ENCODE data around the gene HTR1B.

Gene HTR1B

DNA sequence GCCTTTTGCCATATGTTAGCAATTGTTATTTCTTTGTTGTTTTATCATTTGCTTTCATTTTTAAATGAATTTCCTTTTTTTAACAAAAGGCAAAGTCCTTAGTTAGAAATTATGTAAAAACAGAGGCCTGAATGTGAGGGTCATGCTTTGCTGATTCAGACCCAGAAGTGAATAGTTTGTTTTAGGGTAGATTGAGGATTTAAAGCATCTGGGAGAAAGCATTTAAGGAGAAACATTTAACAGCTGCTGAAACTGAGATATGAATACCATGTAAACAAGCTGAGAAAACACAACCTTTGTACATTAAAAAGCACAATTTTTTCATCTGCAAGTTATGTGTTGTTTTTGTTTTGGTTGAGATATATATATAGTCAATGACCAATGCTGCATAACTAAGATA lies 8.0 kb downstream of the HTR1B start:
- no peak for DNase-seq

DNA sequence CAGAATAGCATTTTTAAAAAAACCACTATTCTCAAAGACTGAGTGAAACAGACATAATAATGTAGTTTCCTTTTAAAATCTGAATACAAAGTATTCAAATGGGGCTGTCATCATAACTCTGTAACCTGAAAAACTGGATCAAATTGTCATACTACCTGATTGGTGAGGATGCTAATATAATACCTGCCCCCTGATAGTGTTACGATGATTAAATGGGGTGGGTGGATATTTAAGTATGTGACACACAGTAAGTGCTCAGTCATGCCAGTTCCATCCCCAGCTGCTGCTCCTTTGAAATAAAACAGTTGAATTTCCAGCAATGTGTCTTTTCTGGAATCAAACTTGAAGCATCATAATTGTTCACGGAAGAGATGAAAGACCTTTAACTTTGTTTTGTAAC lies 8.9 kb downstream of the HTR1B start:
- no peak for DNase-seq

DNA sequence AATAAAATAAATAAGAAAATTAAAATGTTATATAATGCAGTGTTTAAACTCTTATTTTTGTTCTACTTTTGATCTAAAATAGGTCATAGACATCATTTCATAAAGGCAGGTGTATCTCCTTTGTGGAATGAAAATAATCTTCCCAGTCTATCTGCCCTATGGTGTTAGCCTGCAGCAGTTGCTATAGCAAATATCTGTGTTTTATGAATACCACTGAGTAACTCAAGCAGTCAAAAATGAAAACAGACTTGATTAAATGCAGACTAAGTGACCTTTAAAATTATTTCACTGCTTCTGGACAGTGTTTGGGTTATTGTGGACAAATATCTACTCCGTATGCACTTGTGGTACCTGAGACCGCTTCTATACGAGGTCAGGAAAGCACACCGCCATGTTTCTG lies 11.8 kb downstream of the HTR1B start:
- no peak for DNase-seq

GRCh38 chr6:77450924-77451323 lies 12.4 kb downstream of the HTR1B start:
- DNase-seq: peak; percentile 51

DNA sequence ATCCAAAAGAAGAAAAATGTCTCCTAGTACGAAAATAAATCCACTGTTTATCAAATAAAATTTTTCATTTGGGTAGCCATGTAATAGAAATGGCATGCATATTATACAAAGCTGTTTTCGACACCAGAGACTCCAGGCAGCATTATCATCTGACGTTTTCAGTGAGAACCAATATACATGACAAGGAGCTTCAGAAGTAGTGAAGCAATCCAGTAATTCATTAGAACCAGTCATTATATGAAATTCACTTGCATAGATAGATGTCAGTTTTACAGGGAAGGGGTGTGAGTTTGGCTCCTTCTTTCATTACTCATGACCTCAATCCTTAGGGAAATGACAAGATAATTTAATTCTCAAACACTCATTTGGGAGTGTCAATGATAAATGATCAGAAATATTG lies 14.7 kb downstream of the HTR1B start:
- no peak for DNase-seq

GRCh38 chr6:77447254-77447653 lies 16.0 kb downstream of the HTR1B start:
- peak; percentile 78 for DNase-seq

DNA sequence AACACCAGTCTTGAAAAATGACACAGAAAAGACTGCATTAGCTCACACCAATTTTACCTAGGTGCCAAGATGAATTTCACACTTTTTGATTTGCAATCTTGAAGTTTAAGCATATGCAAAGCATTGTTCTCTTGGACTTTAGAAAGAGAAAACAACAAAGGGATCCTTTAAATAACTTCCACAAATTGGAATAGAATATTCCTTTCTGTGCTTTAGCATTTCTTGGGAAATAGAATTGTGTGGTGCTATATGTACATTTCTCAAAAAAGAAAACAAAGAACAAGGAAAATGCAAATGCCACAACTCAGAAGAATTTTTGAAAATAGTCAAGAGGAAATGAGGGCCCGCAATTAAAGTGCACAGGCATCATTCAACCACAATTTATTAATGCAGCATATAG lies 17.0 kb downstream of the HTR1B start:
- DNase-seq: no peak

DNA sequence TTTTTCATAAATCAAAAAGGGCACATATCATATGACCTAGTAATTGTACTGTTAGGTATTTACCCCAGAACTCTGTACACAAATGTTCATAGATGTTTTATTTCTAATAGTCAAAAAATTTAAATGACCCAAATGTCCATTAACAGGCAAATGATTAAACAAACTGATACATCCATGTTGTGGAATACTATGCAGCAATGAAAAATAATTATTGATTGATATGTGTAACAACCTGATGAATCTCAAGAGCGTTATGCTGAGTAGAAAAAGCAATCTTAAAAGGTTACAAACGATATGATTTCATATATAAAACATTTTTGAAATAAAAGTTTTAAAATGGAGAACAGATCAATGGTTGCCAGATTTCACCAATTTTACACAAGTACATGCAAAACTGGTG lies 18.1 kb downstream of the HTR1B start:
- DNase-seq: no peak

- no peak for DNase-seq
Observed at GRCh38 chr6:77440206-77440976, 22.9 kb downstream of the HTR1B start.

DNA sequence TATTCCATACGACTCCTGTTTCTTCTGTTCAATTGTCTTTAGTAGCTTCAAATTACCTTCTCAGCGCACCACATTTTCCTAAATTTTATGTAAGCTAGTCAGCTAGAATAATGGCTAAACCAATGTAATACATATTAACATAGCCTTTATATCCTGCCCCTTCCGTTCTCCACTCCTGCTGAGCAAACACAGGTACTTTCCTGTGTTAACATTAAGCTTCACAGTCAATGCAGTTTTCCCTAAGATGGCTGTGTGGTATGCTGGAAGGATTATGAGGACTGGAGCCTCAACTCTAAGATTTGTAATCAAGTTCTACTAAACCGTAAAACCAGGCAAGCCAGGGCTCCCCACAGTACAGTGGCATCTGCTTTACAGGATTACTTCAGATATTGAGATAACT lies 29.4 kb downstream of the HTR1B start:
- DNase-seq: no peak

- DNase-seq: peak; percentile 45
Observed at GRCh38 chr6:77430504-77430903, 32.8 kb downstream of the HTR1B start.

GRCh38 chr6:77425671-77426070 lies 37.6 kb downstream of the HTR1B start:
- DNase-seq: peak; percentile 52

GRCh38 chr6:77425216-77425615 lies 38.1 kb downstream of the HTR1B start:
- peak; percentile 5 for DNase-seq

DNA sequence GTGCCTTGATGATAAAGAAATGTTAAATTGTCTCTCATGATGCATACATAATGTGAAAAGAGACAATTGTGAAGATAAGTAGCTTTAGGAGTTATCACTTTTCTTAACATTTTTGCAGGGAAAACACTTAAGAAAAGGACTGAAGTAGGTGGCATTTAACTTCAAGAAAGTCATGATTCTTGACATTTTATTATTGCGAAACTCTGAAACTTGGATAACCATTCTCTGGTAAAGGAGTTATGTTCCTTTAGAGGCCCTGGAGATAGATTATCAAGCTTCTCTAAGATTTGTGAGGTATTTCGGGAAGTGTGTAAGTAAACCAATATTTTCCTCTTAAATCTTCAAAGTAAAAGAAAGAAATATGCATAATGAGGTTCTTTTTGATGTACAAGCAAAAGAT lies 38.5 kb downstream of the HTR1B start:
- DNase-seq: no peak

GRCh38 chr6:77416839-77417238 lies 46.5 kb downstream of the HTR1B start:
- DNase-seq: no peak

DNA sequence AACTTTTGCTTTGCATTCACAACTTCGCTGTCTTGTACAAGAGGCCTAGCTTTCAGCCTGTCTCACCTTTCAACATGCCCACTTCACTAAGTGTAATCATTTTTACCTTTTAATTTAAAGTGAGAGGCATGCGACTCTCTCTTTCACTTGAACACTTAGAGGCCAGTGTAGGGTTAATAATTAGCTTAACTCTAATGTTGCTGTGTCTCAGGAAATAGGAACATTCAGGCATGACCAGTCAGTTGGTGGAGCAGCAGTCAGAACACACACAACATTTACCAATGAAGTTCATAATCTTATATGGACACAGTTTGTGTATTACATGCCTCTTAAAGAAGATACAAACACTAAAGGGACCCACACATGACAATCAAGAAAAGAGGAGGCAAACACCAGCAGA lies 47.6 kb downstream of the HTR1B start:
- no peak for DNase-seq
